A549 (cell line): Measurements from ENCODE around the gene CCNQ. TPM values are rescaled to one million over a fixed set of nuclear protein-coding genes. Genes with fewer than 3 reads are reported as not detected.

ENCODE experiments used
- ATAC-seq, 2 experiments: fragments of 200-7000 bp in 1 of 2; fragments of >200 bp in 1 of 2; cut with Nextera tagmentation in 1 of 2; cut with Tn5 transposase in 1 of 2; 3 replicates each; pipeline versions ENCODE4 v1.8.0 to v1.9.1; 2018 to 2020; ENCODE audit warnings: mild to moderate bottlenecking in 1 of 2, moderate library complexity in 1 of 2
- CTCF ChIA-PET: fragments of 300-600 bp; sonication (Branson Sonifier 250); formaldehyde crosslinking; extraction: SDS; loops from one replicate; lab custom pipeline; 2021; ENCODE audit warnings: antibody characterized with exemption, inconsistent platforms; lab: Yijun Ruan, JAX
- POLR2A ChIA-PET: fragments of 350-600 bp; formaldehyde crosslinking; extraction: SDS; loops from one replicate; lab custom pipeline; 2021; ENCODE audit warnings: antibody characterized with exemption, inconsistent platforms; lab: Yijun Ruan, JAX
- DNase-seq, 2 experiments: peaks; one replicate each; pipeline versions ENCODE4 v3.0.0 to v3.0.0-alpha.2; 2011 to 2016; ENCODE audit warnings: low read depth in 1 of 2, low spot score in 1 of 2
- FAIRE-seq: peaks from 2 replicates; lab custom pipeline; 2011; peaks lifted over from hg19 to GRCh38; lab: Jason Lieb, UNC
- H3K27ac ChIP-seq, 2 experiments: fragments of >200 bp; sonication (Bioruptor Twin); formaldehyde crosslinking; 3 replicates each; pipeline ENCODE4 v1.5.1; 2016 to 2017
- H3K4me1 ChIP-seq: fragments of >200 bp; sonication (Bioruptor Twin); formaldehyde crosslinking; 3 replicates; pipeline ENCODE4 v1.6.1; 2016
- H3K4me2 ChIP-seq: fragments of >200 bp; sonication (Bioruptor Twin); formaldehyde crosslinking; 3 replicates; pipeline ENCODE4 v1.6.1; 2016
- H3K4me3 ChIP-seq: fragments of >200 bp; sonication (Bioruptor Twin); formaldehyde crosslinking; 3 replicates; pipeline ENCODE4 v1.5.1; 2016
- H3K9me3 ChIP-seq: fragments of >200 bp; sonication (Bioruptor Twin); formaldehyde crosslinking; 3 replicates; pipeline ENCODE4 v1.6.1; 2016
- CEBPB ChIP-seq, 2 experiments: fragments of >200 bp in 1 of 2; sonication (Bioruptor Twin) in 1 of 2; formaldehyde crosslinking in 1 of 2; IDR thresholded peaks; 2 replicates each; pipeline ENCODE4 v1.6.1; 2012 to 2016
- E2F6 ChIP-seq: IDR thresholded peaks from 2 replicates; pipeline ENCODE4 v1.6.1; 2012; ENCODE audit warnings: low read depth, borderline replicate concordance
- EHMT2 ChIP-seq: fragments of 200-600 bp; sonication (generic); IDR thresholded peaks from 2 replicates; pipeline ENCODE4 v1.6.1; 2016; ENCODE audit warnings: antibody characterized with exemption, low read depth, mild to moderate bottlenecking, moderate library complexity
- HEYL ChIP-seq: fragments of 250-450 bp; sonication (Bioruptor Pico); IDR thresholded peaks from 2 replicates; pipeline ENCODE4 v1.8.0; 2021; ENCODE audit warnings: mild to moderate bottlenecking, moderate library complexity
- HOXA7 ChIP-seq: fragments of 250-450 bp; sonication (Bioruptor Pico); IDR thresholded peaks from 2 replicates; pipeline ENCODE4 v1.5.0; 2020; ENCODE audit warnings: mild to moderate bottlenecking, moderate library complexity
- HOXB13 ChIP-seq: fragments of 250-450 bp; sonication (Bioruptor Pico); IDR thresholded peaks from 2 replicates; pipeline ENCODE4 v1.5.0; 2020; ENCODE audit warnings: low read depth, mild to moderate bottlenecking, moderate library complexity
- HOXB5 ChIP-seq: fragments of 250-450 bp; sonication (Bioruptor Pico); IDR thresholded peaks from 2 replicates; pipeline ENCODE4 v1.5.0; 2020; ENCODE audit warnings: mild to moderate bottlenecking, moderate library complexity
- JUNB ChIP-seq: fragments of >200 bp; sonication (Bioruptor Twin); formaldehyde crosslinking; IDR thresholded peaks from 2 replicates; pipeline ENCODE4 v1.6.1; 2016
- KDM1A ChIP-seq: fragments of 200-600 bp; sonication (generic); IDR thresholded peaks from 2 replicates; pipeline ENCODE4 v1.6.1; 2016; ENCODE audit warnings: low read depth, mild to moderate bottlenecking
- MYC ChIP-seq: IDR thresholded peaks from 2 replicates; pipeline ENCODE4 v1.6.1; 2012; ENCODE audit warnings: mild to moderate bottlenecking, inconsistent platforms, low read length, improper control_type of control experiment, borderline replicate concordance
- NFE2L2 ChIP-seq: fragments of 150-350 bp; conservative IDR thresholded peaks from 2 replicates; pipeline ENCODE4 v1.6.1; 2014; ENCODE audit warnings: low read length
- NR3C1 ChIP-seq: fragments of >200 bp; sonication (Bioruptor Twin); formaldehyde crosslinking; IDR thresholded peaks from 3 replicates; pipeline ENCODE4 v1.6.1; 2017
- PBX3 ChIP-seq: IDR thresholded peaks from 2 replicates; pipeline ENCODE4 v1.6.1; 2012
- RCOR1 ChIP-seq: fragments of 150-350 bp; IDR thresholded peaks from 2 replicates; pipeline ENCODE4 v1.6.1; 2014; ENCODE audit warnings: antibody characterized with exemption, low read length, low read depth
- REST ChIP-seq: fragments of 200-600 bp; sonication (generic); IDR thresholded peaks from 2 replicates; pipeline ENCODE4 v1.6.1; 2016; ENCODE audit warnings: antibody characterized with exemption, mild to moderate bottlenecking, moderate library complexity
- RFX5 ChIP-seq: fragments of 450-650 bp; IDR thresholded peaks from 2 replicates; pipeline ENCODE4 v1.7.1; 2014; ENCODE audit warnings: antibody characterized with exemption, mild to moderate bottlenecking, moderate library complexity
- SMC3 ChIP-seq: fragments of >200 bp; sonication (Bioruptor Twin); formaldehyde crosslinking; IDR thresholded peaks from 3 replicates; pipeline ENCODE4 v1.6.1; 2018; ENCODE audit warnings: inconsistent platforms
- SREBF2 ChIP-seq: fragments of 450-650 bp; IDR thresholded peaks from 2 replicates; pipeline ENCODE4 v1.6.1; 2014; ENCODE audit warnings: mild to moderate bottlenecking, moderate library complexity
- USF2 ChIP-seq: fragments of 450-650 bp; IDR thresholded peaks from 2 replicates; pipeline ENCODE4 v1.6.1; 2014; ENCODE audit warnings: antibody characterized with exemption
- WGBS: methylation state at CpG from one replicate; pipeline ENCODE4 v1.1.6; 2017; ENCODE audit errors: missing lambda C conversion rate; 5-methylcytosine and 5-hydroxymethylcytosine counted together
- polyA plus RNA-seq, 4 experiments: library from polyadenylated mRNA; depleted of rRNA in 3 of 4; stranded (reverse); fragments of >200 nt; fragmentation: RNase III in 1 of 4; extraction: RNeasy Plus Mini Kit Qiagen cat#74134 plus additional on column Dnase treatment in 1 of 4; gene quantifications; 2 replicates in 3 of 4; 3 replicates in 1 of 4; pipeline ENCODE4 v1.2.3, GENCODE V29; 2011 to 2017

CCNQ gene
- polyA plus RNA-seq, 2 of the 4 experiments (the other 2 are of a cell fraction), result 25.6 to 32.0 TPM

GRCh38 chrX:153640045-153640686 is 41.2 kb upstream of the CCNQ start:
- no peak for ATAC-seq

GRCh38 chrX:153639177-153640044 is 40.5 kb upstream of the CCNQ start:
- H3K4me2 ChIP-seq, result no peak overlapping the region
- H3K27ac ChIP-seq, result no peak overlapping the region
- CTCF ChIA-PET, result interaction anchor here (0.7 to 1.9 kb wide), 3 partner anchors 28 to 105 kb away, joined by 3 to 11 read pairs (median 8); no protein-coding TSS in a partner anchor
- POLR2A ChIA-PET, result no interaction called here
- ATAC-seq (no peak), DNase-seq (no peak), FAIRE-seq (no peak)
- TF ChIP-seq HEYL (CRISPR knock-in tag) (no peak), RCOR1 (no peak), REST (no peak), USF2 (no peak), RFX5 (no peak), HOXB13 (CRISPR knock-in tag) (no peak), SMC3 (no peak), SREBF2 (no peak), E2F6 (no peak), MYC (no peak), PBX3 (no peak), JUNB (no peak)
- 82% methylated on average over 13 of the region's 28 CpGs for WGBS
- H3K9me3 ChIP-seq, result no peaks in the 10 kb centered on the region
- peaks cover 18% of the 10 kb centered on the region; the same call in 2 of the 3 replicates for H3K4me1 ChIP-seq
- H3K4me3 ChIP-seq, result no peak overlapping the region

More at GRCh38 chrX:153640045-153640686, 41.2 kb upstream of the CCNQ start:
- DNase-seq (no peak), FAIRE-seq (no peak)
- H3K27ac ChIP-seq, result no peak overlapping the region
- H3K4me1 ChIP-seq, result peaks cover 24% of the 10 kb centered on the region; the same call in 2 of the 3 replicates
- ChIA-PET POLR2A (no interaction called here), CTCF (interaction anchor here (0.6 to 1.9 kb wide), 5 partner anchors 8 to 607 kb away, joined by 3 to 11 read pairs (median 4); no protein-coding TSS in a partner anchor)
- H3K9me3 ChIP-seq, result no peaks in the 10 kb centered on the region
- H3K4me3 ChIP-seq, result no peak overlapping the region
- TF ChIP-seq NR3C1 (no peak), E2F6 (no peak), KDM1A (no peak), CEBPB (IDR thresholded peaks at IDR 0.05) (no peak), HOXA7 (no peak), EHMT2 (no peak), NFE2L2 (no peak), HOXB5 (CRISPR knock-in tag) (no peak), HEYL (CRISPR knock-in tag) (no peak)
- WGBS, result 81% methylated on average over 19 of the region's 23 CpGs
- H3K4me2 ChIP-seq, result no peak overlapping the region
